SU-DHL-6 (cell line): ENCODE measurements around the gene HCFC2.
"Not testable (repeated sequence)": the region's sequence is repeated elsewhere in the genome, so short reads cannot be mapped to it uniquely, and the experiment has no call there.

Source experiments
- H2AFZ ChIP-seq: fragments of 200-600 bp; sonication (generic); 2 replicates; pipeline ENCODE4 v1.6.1; 2014; ENCODE audit warnings: low read depth, mild to moderate bottlenecking, moderate library complexity, mixed read lengths, antibody characterized with exemption, low read length; ENCODE audit not compliant: severe bottlenecking
- H3F3A ChIP-seq: fragments of 200-600 bp; shearing (Covaris generic); 2 replicates; pipeline ENCODE4 v1.6.0; 2016; ENCODE audit warnings: antibody characterized with exemption, mild to moderate bottlenecking; ENCODE audit not compliant: insufficient read depth
- H3K27ac ChIP-seq: fragments of 200-600 bp; sonication (generic); 2 replicates; pipeline ENCODE4 v1.5.1; 2016; ENCODE audit warnings: low read depth, mild to moderate bottlenecking, low read length, moderate library complexity, mixed read lengths
- H3K27me3 ChIP-seq: fragments of 200-600 bp; sonication (generic), shearing (Covaris generic); 2 replicates; pipeline ENCODE4 v1.6.0; 2014; ENCODE audit warnings: mild to moderate bottlenecking, low read length
- H3K36me3 ChIP-seq: fragments of 200-600 bp; sonication (generic); 2 replicates; pipeline ENCODE4 v1.6.1; 2014; ENCODE audit warnings: mild to moderate bottlenecking, low read length, mixed read lengths
- H3K4me2 ChIP-seq: fragments of 300-600, 200-600 bp; shearing (Covaris generic), sonication (generic); 2 replicates; pipeline ENCODE4 v1.6.0; 2014; ENCODE audit warnings: low read length, low read depth, mild to moderate bottlenecking; ENCODE audit not compliant: poor library complexity, severe bottlenecking
- H3K4me3 ChIP-seq: fragments of 200-600 bp; sonication (generic); 2 replicates; pipeline ENCODE4 v1.5.1; 2014; ENCODE audit warnings: antibody characterized with exemption, low read length, mild to moderate bottlenecking, mixed read lengths; ENCODE audit not compliant: insufficient read depth, poor library complexity, severe bottlenecking
- H3K79me2 ChIP-seq: fragments of 200-600 bp; sonication (generic); 2 replicates; pipeline ENCODE4 v1.6.1; 2014; ENCODE audit warnings: mild to moderate bottlenecking, low read length, moderate library complexity; ENCODE audit not compliant: insufficient read depth
- H3K9ac ChIP-seq: fragments of 200-600 bp; sonication (generic); 2 replicates; pipeline ENCODE4 v1.7.0; 2014; ENCODE audit warnings: mild to moderate bottlenecking, low read length
- H3K9me2 ChIP-seq: fragments of 200-600 bp; sonication (generic); replicated peaks from 2 replicates; pipeline ENCODE4 v1.6.1; 2014; ENCODE audit warnings: low read length; ENCODE audit not compliant: insufficient read depth
- H3K9me3 ChIP-seq: fragments of 200-600 bp; sonication (generic); 2 replicates; pipeline ENCODE4 v1.6.1; 2014; ENCODE audit warnings: low read length, mixed read lengths; ENCODE audit not compliant: insufficient read depth
- H4K20me1 ChIP-seq: fragments of 200-600 bp; sonication (generic); 2 replicates; pipeline ENCODE4 v1.6.1; 2014; ENCODE audit warnings: low read depth, mild to moderate bottlenecking, antibody characterized with exemption, low read length, moderate library complexity, mixed read lengths
- CTCF ChIP-seq: fragments of 200-600 bp; sonication (generic); IDR thresholded peaks from one replicate; pipeline ENCODE4 v1.5.1; 2017; ENCODE audit warnings: antibody characterized with exemption, mild to moderate bottlenecking, low read length, moderate library complexity; ENCODE audit not compliant: insufficient read depth, poor library complexity, severe bottlenecking
- EZH2phosphoT487 ChIP-seq: fragments of 200-600 bp; sonication (generic), shearing (Covaris generic); conservative IDR thresholded peaks from 2 replicates; pipeline ENCODE4 v1.6.1; 2018; ENCODE audit warnings: mild to moderate bottlenecking, antibody characterized with exemption, low read length, moderate library complexity, mixed read lengths

HCFC2 gene

GRCh38 chr12:104024348-104024747 is 40.0 kb upstream of the HCFC2 start:
- no peaks in the 10 kb centered on the region for H4K20me1 ChIP-seq
- no peaks in the 10 kb centered on the region for H3K27me3 ChIP-seq
- H3K79me2 ChIP-seq = no peaks in the 10 kb centered on the region
- H3K4me2 ChIP-seq = no peak overlapping the region
- no peak for TF ChIP-seq CTCF
- no peak for TF ChIP-seq EZH2phosphoT487
- H3K9me2 ChIP-seq = no peaks in the 10 kb centered on the region
- no peaks in the 10 kb centered on the region for H3K9me3 ChIP-seq
- no peak overlapping the region for H3K27ac ChIP-seq
- H3K4me3 ChIP-seq = no peak overlapping the region
- H3K9ac ChIP-seq = no peak overlapping the region
- H3F3A ChIP-seq = no peaks in the 10 kb centered on the region
- no peak overlapping the region for H2AFZ ChIP-seq
- H3K36me3 ChIP-seq = no peaks in the 10 kb centered on the region

GRCh38 chr12:104025771-104026170 is 38.6 kb upstream of the HCFC2 start:
- Histone ChIP-seq H3K9me3 (no peaks in the 10 kb centered on the region), H4K20me1 (no peaks in the 10 kb centered on the region), H3K27me3 (no peaks in the 10 kb centered on the region), H3K27ac (no peak overlapping the region), H3K4me2 (no peak overlapping the region), H3K4me3 (no peak overlapping the region), H3K9ac (no peak overlapping the region), H3K36me3 (no peaks in the 10 kb centered on the region), H3K79me2 (no peaks in the 10 kb centered on the region), H2AFZ (no peak overlapping the region), H3K9me2 (no peaks in the 10 kb centered on the region), H3F3A (no peaks in the 10 kb centered on the region)
- TF ChIP-seq CTCF (no peak), EZH2phosphoT487 (no peak)

- Histone ChIP-seq H3F3A (no peaks in the 10 kb centered on the region), H3K9me2 (no peaks in the 10 kb centered on the region), H3K27ac (no peak overlapping the region), H2AFZ (no peak overlapping the region), H3K27me3 (no peaks in the 10 kb centered on the region), H3K9ac (no peak overlapping the region), H3K9me3 (no peaks in the 10 kb centered on the region), H3K4me3 (no peak overlapping the region), H3K36me3 (no peaks in the 10 kb centered on the region), H4K20me1 (no peaks in the 10 kb centered on the region), H3K4me2 (no peak overlapping the region), H3K79me2 (no peaks in the 10 kb centered on the region)
- TF ChIP-seq EZH2phosphoT487 = no peak
- no peak for TF ChIP-seq CTCF
Observed at GRCh38 chr12:104026841-104027599, 37.3 kb upstream of the HCFC2 start.

- not testable (repeated sequence) for H3K4me3 ChIP-seq, H3K79me2 ChIP-seq, H3K9ac ChIP-seq, H4K20me1 ChIP-seq, H2AFZ ChIP-seq, H3K36me3 ChIP-seq, H3K27me3 ChIP-seq, H3F3A ChIP-seq, H3K9me2 ChIP-seq, H3K27ac ChIP-seq, H3K4me2 ChIP-seq, H3K9me3 ChIP-seq
Observed at GRCh38 chr12:104030596-104030995, 33.7 kb upstream of the HCFC2 start.

- not testable (repeated sequence) for H3K79me2 ChIP-seq, H2AFZ ChIP-seq, H3K27me3 ChIP-seq, H3K9me3 ChIP-seq, H3F3A ChIP-seq, H3K4me2 ChIP-seq, H3K9ac ChIP-seq, H3K9me2 ChIP-seq, H4K20me1 ChIP-seq, H3K4me3 ChIP-seq, H3K36me3 ChIP-seq, H3K27ac ChIP-seq
Observed at GRCh38 chr12:104036143-104036542, 28.2 kb upstream of the HCFC2 start.

GRCh38 chr12:104039769-104040168 is 24.6 kb upstream of the HCFC2 start:
- not testable (repeated sequence) for H3K9ac ChIP-seq, H4K20me1 ChIP-seq, H3K79me2 ChIP-seq, H3K9me3 ChIP-seq, H3F3A ChIP-seq, H3K36me3 ChIP-seq, H3K27me3 ChIP-seq, H3K4me2 ChIP-seq, H2AFZ ChIP-seq, H3K27ac ChIP-seq, H3K9me2 ChIP-seq, H3K4me3 ChIP-seq
